HG03558 (cell line): ENCODE results near the gene HNRNPA1.
"Not testable (repeated sequence)": the region's sequence is repeated elsewhere in the genome, so short reads cannot be mapped to it uniquely, and the experiment has no call there.

Source experiments
- ATAC-seq: cut with Tn5 transposase; IDR thresholded peaks from one replicate; pipeline ENCODE4 v1.9.1; 2021; ENCODE audit warnings: moderate number of reproducible peaks; ENCODE audit not compliant: unreplicated experiment; ENCODE audit errors: extremely low read depth

Gene HNRNPA1

DNA sequence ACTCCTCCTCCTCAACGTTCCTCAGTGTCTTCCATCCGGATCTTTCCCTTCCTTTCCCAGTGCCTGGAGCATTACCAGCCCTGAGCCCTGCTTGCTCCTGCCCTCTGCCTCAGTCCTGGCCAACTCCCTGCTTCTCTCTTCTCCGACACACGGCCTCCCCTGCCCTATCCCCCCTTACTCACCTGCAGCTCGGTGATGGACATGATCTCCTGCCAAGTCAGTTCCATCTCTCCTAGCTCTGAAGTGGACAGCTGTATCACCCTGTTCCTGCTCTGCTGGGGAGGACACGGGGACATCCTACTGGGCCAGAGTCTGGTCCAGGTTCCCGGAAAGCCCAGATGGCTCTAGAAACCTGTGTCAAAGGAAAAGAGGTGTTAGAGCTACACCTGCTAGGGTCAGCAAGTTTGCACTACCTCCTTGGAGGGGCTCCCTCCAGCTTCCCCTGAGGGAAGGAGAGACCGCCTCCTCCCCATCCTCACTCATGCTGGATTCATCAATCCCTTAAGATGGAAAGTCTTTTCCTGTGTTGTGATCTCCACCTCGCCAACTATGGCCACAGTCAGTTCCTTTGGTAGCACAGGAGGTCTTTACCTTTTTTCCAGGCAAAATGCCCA, 14.5 kb downstream of the HNRNPA1 start:
- ATAC-seq = no peak

DNA sequence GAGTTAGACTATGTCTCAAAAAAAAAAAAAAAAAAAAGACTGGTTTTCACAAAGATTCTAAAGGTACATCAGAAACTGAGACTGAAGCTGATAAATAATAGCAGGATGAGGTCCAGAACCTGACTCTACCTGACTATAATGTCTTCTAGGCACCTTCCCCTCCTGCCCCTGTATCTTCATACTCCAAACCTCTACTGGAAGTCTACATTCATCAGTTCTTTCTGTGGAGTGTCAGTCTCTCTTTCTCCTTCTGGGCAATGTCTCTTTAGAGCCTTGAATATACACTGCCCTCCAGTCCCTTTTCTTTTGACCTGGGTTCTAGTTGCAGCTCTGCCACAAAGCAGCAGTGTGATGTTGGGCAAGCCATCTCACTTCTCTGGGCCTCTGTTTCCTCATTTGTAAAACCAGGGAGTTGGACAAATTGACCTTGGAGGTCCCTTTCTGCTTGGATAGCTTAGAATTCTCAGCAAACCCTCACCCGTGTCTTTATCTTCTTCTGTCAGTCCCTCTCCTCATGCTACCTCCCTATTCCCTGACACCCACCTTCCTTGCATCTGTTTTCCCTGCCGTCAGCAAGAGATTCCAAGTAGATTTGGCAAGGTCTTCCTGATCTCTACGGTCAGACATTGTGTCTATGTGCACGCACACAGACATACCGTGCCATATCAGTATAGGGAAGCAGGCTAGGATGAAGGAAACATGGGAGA, 16.0 kb downstream of the HNRNPA1 start:
- ATAC-seq = no peak

DNA sequence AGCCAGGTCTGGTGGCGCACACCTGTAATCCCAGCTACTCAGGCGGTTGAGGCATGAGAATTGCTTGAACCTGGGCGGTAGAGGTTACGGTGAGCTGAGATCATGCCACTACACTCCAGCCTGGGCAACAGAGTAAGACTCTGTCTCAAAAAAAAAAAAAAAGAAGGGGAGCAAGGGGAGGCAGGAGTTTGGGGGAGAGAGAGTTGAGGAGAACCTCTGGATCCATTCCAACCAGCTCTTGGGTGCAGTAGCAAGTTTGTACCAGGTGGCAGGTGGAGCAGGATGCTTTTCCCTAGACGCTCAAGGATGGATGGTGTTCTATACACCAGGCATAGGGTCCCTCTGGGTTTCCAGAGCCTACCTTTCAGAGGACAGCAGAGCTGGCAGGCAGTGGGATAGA, 18.4 kb downstream of the HNRNPA1 start:
- no peak for ATAC-seq

DNA sequence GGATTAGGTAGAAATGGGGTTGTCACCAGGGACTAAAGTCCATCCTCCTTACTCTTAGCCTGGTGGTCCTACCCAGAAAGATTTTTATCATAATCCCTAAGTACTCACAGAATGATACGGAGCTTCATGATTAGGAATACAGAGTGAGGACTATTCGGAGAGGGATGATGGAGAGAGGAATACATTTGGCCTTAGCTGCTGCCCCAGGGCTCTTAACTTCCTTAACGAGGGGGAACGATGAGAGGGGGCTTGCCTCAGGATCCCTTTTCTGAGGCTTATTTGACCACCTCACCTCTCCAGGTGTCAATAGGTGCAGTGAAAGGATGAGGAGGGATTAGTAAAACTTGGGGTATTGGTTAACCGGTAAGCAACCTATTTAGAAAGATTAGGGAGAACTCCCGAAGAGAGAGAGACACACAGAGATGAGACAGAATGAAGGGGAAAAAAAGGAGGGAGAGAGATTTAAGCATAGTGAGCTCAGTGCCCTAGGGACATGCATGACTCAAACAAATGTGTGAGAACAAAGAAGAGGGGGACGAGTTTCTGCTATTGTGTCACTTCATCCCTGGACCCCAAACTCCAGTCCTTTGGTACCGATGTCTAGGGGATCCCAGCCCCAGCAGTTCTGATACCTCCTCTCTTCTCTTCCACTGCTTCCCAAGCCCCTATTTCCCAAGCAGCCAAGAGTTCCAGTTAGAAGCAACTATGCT, 19.1 kb downstream of the HNRNPA1 start:
- no peak for ATAC-seq

DNA sequence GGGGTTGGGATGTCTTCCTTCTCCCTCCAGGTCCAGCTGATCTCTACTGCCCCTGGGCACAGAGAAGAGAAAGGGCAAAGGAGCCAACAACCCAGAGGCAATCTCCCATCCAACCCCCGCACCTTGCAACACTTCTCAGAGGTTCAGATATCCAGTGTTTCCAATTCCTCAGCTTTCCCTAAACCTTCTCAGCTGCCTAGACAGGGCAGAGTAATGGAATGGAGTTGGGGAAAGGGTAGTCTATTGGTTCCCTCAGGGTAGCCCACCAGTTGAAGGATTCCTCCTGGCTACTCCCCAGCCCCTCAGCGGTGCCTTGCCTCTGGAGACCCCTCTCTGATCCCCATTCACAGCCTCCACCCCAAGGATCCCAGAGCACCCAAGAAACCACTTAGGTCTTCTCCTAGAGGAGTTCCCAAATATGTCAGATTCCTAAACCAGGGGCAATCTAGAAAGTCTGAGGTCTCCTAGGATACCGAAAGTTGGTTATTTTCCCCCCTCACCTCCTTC, 19.8 kb downstream of the HNRNPA1 start:
- ATAC-seq = no peak

DNA sequence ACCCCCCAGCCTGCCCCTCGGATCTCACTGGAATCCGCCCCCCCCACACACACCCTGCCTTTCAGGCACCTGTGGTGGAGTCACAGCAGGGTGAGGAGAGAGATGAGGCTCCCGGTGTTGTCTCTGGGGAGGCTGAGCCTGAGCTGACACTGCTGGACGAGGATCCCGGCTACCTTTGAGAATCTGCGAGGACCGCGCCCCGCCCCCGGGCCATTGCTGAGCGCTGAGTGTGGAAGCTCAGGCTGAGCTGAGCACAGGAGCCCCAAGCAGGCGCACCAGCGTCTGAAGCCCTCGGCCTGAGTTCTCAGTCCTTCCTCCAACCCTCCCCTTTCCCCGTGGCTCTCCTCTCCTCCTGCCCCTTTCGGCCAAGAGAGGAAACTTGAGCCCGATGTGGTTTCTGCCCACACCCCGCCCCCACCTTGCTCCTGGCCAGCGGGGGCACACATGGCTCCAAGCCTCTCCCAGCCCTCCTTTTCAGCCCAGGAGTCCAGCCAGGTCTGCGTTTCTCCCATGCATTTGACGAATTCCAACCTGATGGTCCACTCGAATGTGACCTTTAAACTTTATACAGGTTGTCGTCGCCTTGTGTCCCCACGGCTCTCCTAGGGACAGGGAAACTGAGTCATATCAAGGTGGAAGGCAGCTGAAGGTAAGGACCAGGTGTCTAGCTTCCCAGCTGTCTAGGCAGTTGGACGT, 20.4 kb downstream of the HNRNPA1 start, which contains the start of gene NFE2:
Gene NFE2 (minus strand): TSS at position 284 of the 696 bp plus-strand sequence. CDS start 5,767 bp downstream, outside the sequence.
- ATAC-seq = no peak

DNA sequence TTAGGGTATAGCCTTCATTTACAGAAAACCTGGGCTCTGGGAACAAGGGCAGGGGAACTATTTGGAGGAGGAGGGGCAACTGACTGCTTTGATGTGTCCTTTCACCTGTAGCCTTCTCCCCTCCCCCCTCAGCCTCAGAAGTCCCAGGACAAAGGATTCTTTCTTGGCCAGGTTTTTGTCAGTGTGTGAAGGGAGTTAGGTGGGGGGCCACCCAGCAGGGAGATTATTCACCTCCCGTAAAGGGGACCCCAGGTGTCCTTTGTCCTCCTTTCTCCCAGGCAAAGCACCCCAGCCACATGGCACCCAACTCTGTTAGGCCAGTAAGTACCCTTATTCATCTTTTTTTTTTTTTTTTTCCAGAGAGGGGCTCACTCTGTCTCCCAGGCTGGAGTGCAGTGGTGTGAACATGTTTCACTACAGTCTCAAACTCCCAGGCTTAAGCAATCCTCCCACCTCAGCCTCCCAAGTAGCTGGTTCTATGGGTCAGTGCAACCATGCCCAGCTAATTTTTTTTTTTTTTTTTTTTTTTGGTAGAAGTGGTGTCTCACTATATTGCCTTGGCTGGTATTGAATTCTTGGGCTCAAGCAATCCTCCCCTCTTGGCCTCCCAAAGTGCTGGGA, 21.0 kb downstream of the HNRNPA1 start:
- ATAC-seq = no peak

DNA sequence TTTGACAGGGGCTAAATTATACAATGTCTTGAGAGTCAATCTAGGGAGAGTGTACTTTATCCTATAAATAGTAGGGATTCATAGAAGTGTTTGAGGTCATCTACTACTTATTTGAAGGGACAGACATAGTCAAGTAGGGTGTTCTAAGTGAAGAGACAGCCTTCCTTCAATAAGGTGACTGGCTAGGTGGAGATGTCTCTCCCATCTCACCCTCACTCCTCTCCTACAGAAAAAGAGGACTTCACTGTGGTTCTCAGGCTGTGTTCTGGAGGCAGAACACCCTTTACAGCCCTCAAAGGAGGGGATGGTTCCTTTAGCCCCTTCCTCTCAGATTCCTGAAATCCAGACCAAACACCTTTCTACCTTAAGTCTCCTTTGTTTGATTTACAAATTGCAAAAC, 23.1 kb downstream of the HNRNPA1 start:
- no peak for ATAC-seq

DNA sequence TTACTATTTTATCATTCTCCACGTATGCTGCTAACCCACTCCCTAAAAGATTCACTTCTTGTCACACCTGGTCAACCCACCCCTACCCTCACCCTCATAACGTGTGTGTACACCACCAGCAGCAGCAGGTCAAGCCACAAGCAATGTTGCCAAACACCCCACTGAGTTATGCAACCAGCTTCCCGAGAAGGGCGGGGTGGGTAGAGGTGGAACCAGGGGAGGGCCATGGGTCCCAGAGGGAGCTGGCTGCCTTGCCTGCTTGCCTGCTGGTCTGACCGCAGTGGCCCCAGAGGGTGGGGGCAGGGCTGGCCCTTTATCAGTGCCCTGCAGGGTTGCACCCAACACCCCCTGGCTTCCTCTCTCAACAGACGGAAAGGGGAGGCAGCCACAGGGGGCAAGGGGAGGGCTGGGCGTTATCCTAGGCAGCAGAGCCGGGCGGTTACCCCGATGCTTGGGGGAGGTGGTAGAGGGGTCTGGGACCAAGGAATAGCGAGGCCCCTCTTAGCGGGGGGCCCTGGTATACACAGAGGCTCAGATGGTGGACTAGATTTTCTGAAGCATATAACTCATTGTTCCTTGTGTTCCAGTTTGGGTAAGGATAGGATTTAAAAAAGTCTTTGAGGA, 23.8 kb downstream of the HNRNPA1 start:
- no peak for ATAC-seq

DNA sequence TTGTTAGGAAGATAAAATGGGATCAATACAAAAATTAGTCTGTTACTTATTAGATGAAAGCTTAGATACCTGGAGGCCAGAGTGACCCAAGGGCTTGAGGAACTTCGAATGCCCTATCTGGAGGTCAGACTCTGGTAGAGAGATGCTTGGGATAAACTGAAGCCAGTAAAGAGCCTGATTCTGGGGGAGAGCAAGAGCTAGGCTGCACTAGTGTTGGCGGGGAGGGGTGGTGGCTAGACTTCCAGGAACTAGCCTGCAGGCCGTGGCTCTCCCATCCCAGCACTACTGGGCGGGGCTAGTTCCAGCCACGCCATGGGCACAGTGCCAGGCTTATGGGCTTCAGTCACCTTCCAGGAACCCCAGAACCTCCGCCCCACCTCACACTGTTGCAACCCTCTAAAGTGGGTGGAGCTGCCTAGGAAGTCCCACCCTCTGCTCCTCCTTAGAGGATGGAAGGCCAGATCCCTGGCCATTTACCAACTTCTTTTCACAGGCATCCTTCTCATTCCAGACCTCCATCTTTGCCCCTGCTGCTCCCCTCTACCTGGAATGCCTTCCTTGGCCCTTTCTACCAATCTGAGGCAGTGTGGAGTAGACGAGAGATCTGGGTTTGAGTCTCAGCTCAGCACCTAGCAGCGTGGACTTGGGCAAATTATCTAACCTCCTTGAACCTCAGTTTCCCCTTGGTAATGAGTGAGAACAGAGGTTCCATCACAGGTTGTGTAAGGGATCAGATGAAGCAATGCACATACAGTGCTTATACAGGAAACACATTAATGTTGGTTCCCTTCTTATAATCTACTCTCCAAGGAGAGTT, 26.6 kb downstream of the HNRNPA1 start:
- ATAC-seq = no peak

DNA sequence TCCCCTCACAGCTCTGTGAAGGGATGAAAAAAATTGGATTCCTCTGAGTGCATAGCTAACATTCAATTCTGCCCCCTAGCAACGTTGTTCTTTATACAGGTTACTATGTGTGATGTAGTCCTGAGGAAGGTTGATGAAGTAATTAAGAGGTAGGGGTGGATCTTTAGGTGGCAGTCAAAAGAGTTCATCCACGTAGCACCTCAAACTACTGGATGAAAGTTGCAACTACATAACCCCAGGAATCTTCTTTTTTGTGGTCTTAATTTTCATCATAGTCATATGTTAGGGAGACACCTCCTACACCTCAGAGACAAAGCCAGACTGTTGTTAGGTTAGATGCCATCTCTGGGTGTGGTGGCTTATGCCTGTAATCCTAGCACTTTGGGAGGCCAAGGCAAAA, 30.5 kb downstream of the HNRNPA1 start:
- ATAC-seq = no peak

DNA sequence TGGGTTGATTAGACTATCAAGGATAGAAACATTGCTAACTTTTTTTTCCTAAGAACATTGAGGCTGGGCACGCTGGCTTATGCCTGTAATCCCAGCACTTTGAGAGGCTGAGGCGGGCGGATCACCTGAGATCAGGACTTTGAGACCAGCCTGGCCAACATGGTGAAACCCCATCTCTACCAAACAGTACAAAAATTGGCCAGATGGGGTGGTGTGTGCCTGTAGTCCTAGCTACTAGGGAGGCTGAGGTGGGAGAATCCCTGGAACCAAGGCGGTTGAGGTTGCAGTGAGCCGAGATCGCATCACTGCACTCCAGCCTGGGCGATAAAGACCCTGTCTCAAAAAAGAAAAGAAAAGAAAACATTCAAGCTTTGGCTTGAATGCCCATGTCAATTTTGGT, 31.8 kb downstream of the HNRNPA1 start:
- not testable (repeated sequence) for ATAC-seq

DNA sequence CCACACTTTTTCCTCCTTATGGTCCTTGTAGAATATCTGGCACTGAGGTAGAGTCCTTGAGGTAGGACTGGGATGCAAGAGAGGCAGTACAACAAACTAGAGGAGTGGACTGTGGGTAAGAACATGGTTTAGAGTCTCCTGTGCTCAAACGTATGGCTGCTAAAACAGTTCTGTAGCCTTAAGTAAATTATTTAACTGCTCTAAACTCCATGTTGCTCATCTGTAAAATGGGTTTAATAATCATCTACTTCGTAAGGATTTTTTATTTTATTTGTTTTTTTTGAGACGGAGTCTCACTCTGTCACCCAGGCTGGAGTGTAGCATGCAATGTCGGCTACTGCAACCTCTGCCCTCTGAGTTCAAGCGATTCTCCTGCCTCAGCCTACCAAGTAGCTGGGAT, 40.8 kb downstream of the HNRNPA1 start:
- ATAC-seq = no peak

DNA sequence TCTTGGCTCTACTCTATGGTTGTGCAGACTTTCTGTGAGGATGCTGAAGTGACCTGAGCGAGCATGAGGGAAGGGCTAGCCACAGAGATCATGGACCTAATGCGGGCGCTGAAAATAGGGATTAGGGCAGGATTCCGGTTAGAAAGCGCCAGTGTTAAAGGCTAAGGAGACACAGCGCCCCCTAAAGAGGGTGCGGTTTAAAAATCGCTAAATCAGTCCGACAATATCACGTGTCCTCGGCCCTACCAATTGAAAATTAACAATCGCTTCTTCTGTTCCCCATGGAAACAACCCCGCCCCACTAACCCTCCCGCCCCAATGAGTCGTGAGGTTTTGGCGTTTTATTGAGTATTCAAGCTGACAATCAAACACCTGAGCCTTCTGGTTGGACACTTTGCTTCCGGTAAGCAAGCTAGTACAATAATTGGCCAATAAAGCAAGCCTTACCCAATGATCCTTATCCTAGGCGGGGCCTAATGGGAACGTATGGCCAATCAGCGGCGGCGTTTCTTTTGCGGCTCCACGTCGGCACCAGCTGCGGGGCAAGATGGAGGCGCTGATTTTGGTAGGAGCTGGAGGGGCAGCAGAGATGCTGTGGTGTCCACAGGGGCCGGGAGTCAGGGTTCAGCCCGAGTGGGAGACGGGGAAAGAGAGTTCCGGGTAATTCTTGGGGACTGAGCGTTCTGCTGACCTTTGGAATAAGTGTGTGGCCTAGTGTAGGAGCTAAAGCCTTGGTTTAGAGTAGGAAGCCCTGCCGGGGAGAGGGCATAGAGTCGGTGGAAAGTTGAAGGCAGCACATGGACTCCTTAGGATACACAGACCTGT, 44.3 kb downstream of the HNRNPA1 start, which contains the start of gene COPZ1:
Gene COPZ1 (plus strand): TSS at position 515 of the 825 bp plus-strand sequence. CDS start 33 bp downstream, at position 548.
- ATAC-seq = peak; percentile 95

DNA sequence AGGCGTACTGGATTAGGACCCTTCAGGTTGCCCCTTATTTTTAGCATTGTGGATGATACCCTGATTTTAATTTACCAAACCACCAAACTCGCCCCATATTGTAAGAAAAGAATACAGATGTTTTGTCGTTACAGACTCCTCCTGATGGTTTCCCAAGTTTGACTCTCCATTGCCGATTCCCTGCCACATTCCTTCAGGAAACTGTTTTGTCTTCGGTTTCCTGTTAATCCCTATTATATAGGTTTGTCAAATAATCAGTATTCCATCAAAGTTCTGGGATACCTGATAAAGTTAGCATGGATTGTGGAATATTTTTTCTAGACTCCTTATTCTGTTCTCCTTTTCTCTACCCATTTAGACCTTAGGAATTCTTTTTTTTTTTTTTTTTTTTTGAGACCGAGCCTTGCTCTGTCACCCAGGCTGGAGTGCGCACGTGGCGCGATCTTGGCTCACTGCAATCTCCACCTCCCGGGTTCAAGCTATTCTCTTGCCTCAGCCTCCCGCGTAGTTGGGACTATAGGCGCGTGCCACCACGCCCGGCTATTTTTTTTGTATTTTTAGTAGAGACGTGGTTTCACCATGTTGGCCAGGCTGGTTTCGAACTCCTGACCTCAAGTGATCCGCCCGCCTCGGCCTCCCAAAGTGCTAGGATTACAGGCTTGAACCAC, 45.0 kb downstream of the HNRNPA1 start:
- not testable (repeated sequence) for ATAC-seq

DNA sequence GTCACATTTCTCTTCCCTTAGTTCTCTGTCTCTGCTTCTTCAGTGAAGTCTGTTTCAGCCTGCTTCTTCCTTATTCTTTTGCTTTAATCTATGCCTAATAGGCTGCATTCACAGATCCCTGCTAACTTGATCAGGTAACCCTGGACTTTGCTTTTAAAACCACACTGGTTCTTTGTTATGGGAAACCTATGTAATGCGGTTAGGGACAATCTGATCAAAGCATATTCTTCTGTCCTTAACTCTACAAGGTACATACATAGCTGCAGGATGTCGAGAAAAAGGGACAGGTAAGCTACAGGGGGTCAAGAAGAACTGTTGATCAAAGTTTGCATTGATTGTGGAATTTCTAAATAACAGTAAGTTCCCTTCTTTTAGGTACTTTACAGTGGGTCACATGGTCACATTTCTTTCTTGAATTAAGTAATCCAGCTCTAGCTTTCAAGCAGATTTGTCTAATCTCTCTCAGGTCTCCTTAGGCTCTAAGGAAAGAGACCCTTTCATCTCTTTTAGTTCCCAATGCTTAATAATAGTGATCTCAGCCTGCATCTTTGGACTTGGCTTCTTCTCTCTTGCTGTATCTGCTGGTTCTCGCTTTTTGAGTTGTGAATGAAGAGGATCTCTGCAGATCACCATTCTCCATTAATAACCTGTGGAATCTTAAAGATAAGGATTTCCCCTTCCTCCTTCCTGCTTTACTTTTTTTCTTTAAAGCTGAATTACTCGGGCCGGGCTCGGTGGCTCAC, 48.2 kb downstream of the HNRNPA1 start:
- no peak for ATAC-seq

DNA sequence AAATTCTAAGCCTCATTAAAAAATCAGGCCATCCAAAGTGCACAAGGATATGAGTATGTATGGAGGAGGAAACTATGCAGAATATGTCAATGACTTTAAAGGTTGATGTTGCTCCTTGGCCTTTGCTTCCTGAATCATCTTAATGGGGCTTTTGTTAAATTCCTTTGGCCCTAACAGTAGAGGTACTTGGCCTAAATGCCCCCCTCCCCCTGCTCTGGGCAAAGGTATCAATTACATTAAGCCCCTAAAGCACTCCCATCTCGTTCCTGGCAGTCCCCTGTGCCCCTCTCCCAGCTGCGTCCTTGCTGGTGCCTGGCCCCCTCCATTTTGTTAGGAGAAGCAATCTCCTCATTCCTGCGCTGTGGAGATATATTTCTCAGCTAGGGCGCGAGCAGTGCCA, 49.2 kb downstream of the HNRNPA1 start:
- no peak for ATAC-seq
